GM21423 (cell line): Measurements from ENCODE around the gene SERPINC1.
"Not testable (repeated sequence)": the region's sequence is repeated elsewhere in the genome, so short reads cannot be mapped to it uniquely, and the experiment has no call there.

Experiments used
- ATAC-seq: cut with Tn5 transposase; IDR thresholded peaks from one replicate; pipeline ENCODE4 v1.9.1; 2021; ENCODE audit warnings: mild to moderate bottlenecking, moderate library complexity; ENCODE audit not compliant: unreplicated experiment

Gene SERPINC1

DNA sequence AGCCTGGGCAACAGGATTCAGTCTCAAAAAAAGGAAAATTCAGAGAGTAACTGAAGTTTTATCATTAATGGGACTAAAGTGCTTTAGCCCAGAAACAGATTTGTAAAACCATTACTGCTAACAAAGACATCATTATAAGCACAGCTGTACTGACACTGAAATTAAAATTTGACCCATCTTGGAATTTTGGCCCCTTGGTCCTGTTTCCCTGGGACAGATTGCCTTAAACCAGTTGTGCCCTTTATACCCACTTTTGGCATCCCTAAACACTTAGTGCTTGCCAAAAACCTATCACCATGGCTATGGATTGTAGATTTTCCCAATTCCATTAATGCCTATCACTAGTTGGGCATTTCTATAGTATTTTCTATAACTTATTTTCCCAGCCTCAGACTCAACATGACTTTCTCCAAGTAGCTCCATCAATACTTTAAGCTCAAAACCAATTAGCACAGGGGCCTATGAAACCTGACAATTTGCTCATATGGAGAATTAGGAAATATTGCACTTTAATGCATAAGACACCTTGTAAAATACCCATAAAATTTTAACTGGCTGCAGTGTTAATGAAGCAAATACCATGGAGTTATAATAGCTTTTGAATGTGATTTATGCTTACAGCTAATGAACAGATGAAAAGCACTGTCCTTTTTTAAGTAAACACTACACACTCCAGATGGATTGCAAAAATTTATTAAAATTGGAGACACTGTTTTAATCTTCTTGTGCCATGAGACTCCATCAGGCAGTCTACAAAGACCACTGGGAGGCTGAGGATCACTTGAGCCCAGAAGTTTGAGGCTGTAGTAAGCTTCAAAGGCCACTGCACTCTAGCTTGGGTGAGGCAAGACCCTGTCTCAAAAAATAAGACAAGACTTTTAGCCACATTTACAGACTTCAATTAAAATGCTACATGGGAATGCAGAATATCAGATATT is 53.6 kb downstream of the SERPINC1 start:
- ATAC-seq: no peak

DNA sequence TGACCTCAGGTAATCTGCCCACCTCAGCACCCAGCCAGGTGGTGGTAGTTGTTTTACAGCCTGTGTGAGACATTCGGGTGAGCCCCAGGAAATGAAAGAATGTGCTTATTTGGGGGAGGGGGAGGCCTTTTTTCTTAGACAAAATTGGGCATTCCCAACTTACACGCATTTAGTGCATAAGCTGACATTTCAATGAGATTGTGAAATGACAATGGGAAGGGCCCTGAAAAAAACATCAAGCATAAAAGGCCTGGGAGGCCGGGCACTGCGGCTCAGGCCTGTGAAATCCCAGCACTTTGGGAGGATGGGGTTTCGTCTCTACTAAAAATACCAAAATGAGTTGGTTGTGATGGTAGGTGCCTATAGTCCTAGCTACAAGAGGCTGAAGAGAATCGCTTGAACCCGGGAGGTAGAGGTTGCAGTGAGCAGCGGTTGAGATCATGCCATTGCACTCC is 54.3 kb downstream of the SERPINC1 start:
- ATAC-seq: no peak

DNA sequence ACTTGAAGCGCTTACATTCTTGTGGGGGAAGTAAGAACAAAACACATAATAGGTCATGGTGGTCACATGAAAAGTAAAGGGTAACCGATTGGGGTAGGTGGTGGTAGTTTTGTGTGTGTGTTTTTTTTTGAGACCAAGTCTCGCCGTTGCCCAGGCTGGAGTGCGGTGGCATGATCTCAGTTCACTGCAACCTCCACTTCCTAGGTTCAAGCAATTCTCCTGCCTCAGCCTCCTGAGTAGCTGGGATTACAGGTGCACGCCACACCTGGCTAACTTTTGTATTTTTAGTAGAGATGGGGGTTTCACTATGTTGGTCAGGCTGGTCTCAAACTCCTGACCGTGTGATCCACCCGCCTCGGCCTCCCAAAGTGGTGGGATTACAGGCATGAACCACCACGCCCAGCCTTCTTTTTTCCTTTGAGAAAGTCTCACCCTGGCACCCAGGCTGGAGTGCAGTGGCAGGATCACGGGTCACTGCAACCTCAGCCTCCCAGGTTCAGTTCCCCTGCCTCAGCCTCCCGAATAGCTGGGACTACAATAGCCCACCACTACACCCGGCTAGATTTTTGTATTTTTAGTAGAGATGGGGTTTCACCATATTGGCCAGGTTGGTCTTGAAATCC is 54.9 kb downstream of the SERPINC1 start:
- ATAC-seq: not testable (repeated sequence)

DNA sequence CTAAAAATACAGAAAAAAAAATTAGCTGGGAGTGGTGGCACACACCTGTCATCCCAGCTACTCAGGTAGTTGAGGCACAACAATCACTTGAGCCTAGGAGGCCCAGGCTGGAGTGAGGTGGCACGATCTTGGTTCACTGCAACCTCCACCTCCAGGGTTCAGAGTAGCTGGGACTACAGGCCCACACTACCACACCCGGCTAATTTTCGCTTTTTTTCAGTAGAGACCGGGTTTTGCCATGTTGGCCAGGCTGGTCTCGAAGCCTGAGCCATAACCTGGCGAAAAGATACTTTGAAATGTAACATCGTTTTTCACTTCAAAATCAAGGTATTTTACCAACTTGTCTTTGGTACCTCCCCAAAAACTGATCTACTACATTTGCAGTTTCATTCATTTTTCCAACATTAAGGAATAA is 55.4 kb downstream of the SERPINC1 start:
- ATAC-seq: no peak

DNA sequence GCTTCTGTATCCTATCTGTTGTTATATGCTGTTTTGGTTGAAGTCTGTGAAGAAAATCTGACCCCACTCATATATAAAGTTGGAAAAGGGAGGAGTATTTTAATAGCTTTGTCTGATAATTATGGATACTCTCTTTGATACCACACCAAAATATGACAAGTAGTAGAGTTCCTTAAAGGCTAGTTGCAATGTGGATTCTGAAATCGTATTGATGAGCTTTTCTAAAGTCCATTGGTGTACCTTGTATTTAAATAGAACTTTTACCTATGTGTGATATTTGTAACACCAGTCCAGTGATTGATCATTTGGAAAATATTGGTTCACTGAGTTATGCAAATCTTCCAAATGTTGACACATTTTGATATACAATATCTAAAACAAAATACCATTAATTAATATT is 57.1 kb downstream of the SERPINC1 start:
- ATAC-seq: no peak

DNA sequence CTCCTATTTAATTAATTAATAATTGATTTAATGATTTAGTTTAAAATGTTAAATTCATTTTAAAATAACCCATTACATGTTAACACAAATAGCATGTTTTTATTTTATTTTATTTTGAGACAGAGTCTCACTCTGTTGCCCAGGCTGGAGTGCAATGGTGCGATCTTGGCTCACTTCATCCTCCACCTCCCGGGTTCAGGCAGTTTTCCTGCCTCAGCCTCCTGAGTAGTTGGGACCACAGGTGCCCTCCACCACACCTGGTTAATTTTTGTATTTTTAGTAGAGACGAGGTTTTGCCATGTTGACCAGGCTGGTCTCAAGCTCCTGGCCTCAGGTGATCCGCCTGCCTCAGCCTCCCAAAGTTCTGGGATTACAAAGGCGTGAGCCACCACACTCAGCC is 57.6 kb downstream of the SERPINC1 start:
- ATAC-seq: not testable (repeated sequence)

DNA sequence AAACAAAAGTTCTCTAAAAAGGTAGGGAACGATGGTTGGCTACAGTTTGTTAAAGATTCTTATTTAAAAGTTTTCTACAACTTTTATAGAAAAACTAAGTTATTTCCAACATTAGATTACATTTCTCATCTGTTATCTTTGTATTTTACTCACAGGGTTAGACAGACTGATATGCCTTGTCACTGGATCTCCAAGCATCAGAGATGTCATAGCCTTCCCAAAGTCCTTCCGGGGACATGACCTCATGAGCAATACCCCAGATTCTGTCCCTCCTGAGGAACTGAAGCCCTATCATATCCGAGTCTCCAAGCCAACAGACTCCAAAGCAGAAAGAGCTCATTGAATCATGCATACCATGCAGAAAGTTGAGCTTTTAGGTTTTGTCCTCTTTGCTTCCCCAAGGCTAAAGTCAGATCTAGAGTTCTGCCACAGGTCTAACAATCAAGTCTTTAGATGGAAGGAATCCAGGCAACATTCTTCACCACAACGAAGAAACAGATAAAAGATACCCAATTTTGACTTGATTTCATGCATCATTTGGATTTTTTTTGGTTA is 59.7 kb downstream of the SERPINC1 start:
- no peak for ATAC-seq

DNA sequence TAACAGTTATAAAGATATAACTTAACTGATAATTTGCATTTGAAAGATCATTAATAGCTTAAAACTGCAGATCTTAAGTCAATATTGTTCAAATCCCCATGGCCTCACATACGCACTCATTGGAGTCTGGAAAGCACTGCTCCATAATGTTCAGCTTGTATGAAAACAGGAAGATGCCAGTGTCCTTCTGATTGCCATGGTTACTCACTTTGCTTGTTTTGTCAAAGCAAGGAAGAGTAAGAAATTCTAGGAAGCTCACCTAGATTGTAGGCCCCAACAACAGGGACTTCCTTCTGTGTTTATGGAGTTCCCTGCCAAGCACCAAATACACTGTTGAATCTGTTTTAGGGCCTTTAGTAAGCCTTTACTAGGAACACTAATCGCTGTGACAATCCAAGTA is 60.2 kb downstream of the SERPINC1 start:
- ATAC-seq: no peak

DNA sequence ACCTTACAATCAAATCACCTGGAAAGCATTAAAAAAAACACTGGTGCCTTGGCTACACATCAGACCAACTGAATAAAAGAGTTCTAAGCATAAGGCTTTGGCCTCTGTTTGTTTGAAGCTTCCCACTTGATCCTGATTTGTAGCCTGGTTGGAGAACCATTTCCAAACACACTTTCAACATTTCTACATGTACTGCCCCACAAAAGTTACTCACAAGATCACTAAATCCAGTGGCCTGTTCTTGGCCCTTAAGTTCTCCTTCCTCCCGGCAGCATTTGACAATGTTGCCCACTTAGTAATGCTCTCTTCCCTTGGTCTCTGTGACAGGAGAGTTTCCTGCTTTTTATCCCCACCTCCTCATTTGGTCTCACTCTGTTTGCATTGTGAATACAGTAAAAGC is 61.1 kb downstream of the SERPINC1 start:
- no peak for ATAC-seq
